GM21576 (cell line): Measurements from ENCODE around the gene VKORC1.

Experiments used
- ATAC-seq: cut with Tn5 transposase; IDR thresholded peaks from one replicate; pipeline ENCODE4 v1.9.1; 2021; ENCODE audit warnings: mild to moderate bottlenecking, moderate library complexity; ENCODE audit not compliant: unreplicated experiment

VKORC1 gene

DNA sequence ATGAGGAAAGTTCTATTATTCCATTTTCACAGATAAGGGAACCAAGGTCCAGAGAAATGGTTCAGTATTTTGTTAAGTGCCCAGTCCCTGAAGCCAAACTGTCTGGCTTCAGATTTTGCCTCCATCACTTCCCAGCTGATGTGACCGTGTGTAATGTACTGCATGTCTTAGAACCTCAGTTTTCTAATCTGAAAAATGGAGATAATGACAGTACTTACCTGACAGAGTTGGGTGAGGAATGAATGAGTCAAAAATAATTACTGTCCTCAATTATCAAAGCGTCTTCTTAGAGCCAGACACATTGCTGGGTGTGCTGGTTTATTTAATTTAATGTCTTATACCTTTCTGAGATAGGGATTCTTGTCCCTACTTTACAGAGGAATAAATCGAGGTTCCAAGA lies 27.3 kb downstream of the VKORC1 start:
- ATAC-seq, result no peak

DNA sequence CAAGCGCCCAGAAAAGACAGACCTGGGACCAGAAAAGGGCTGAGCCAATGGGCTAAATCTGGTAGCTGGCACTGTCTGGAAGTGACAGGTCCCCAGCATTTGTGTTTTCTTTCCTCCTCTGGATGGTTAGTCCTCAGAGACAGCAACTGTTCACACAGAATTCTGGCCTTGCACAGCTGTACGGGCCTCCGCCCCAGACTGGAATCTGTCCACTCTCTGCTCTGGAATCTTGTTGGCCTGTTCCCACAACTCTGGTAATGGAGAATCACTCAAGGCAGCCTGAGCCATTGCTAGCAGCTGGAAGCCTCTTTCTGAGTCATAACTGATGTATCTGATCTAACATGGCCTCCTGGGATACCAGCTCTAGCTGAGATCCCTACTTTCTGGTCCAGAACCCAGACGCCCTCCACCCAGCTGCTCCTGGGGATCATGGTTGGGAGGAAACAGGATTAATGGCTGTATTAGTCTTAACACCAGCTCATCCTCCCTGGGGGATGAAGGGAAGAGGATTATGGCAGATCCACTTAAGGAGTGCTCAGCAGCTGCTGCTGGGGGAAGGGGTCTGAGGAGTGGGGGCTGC lies 29.6 kb downstream of the VKORC1 start:
- no peak for ATAC-seq

GRCh38 chr16:31063843-31064611 lies 30.6 kb downstream of the VKORC1 start:
- ATAC-seq, result no peak

DNA sequence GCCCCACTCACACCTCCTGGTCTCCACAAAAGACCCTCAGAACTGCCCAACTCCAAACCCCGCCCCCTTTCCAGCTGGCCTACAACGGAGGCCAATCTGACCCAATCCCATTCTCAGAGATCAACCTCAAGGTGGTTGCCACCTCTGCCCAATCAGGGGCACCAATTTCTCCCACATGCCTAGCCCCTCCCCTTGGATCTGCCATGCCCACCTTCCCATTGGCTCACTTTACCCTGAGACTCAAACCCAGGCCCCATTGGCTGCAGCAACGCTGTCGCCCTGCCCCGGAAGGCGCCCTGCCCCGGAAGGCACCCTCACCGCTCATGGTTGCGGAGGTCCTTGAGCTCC lies 31.1 kb downstream of the VKORC1 start:
- no peak for ATAC-seq

DNA sequence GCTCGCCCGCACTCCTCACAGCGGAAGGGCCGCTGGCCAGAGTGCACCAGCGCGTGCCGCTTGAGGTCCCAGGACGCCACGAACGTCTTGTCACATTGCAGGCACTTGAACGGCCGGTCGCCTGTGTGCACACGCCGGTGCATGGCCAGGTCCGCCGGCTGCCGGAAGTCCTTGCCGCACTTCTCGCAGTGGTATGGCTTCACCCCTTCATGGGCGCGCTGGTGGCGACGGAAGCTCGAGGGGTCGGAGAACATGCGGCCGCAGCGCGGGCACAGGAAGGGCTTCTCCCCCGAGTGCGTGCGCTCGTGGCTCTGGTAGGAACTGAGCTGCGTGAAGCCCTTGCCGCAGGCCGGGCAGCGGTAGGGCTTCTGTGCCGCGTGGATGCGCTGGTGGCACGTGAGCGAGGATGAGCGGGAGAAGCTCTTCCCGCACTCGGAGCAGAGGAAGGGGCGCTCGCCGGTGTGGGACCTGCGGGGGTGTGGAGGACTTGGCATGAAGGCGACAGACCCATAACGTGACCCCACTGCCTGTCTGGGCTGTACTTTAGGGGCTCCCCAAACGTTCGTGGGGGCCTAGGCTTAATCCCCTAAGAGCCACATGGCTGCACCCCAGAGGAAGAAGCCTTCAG lies 32.7 kb downstream of the VKORC1 start:
- no peak for ATAC-seq

- no peak for ATAC-seq
These were observed 33.3 kb downstream of the VKORC1 start for GRCh38 chr16:31061126-31061812.

DNA sequence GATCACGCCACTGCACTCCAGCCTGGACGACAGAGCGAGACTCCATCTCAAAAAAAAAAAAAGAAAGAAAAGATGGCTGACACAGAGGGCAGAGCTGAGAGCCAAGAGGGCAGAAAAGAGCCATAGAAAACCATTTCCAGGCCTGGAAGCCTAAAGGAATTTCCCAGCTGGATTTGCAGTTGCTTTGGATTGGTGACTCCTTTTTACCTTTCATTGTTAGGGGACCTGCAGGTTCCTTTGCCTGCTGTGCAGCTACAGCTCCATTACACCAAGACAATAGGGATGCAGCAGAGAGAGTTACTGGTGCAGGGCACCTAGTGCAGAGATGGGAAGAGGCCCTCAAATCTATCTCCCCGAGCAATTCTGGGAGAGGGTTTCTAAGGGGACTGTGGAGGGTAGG lies 39.0 kb downstream of the VKORC1 start:
- ATAC-seq, result no peak

DNA sequence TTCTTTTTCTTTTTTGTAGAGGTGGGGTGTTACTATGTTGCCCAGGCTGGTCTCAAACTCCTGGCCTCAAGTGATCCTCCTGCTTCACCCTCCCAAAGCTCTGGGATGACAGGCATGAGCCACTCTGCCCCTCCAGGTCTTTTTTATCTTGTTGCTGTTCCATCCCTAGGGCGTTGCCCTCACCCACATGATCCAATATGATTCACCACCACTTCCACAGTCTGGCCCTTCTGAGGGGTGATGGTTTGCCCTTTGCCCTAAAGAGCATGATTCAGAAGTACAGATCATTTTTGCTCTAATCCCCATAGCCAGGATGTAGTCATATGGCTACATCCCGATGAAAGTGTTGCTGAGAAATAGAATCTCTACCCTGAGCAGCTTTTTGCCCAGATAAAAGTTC lies 42.5 kb downstream of the VKORC1 start:
- no peak for ATAC-seq

- no peak for ATAC-seq
These were observed 44.1 kb downstream of the VKORC1 start for GRCh38 chr16:31050280-31051030.

GRCh38 chr16:31043898-31044481 lies 50.6 kb downstream of the VKORC1 start:
- ATAC-seq, result no peak

GRCh38 chr16:31043352-31043751 lies 51.2 kb downstream of the VKORC1 start:
- no peak for ATAC-seq

DNA sequence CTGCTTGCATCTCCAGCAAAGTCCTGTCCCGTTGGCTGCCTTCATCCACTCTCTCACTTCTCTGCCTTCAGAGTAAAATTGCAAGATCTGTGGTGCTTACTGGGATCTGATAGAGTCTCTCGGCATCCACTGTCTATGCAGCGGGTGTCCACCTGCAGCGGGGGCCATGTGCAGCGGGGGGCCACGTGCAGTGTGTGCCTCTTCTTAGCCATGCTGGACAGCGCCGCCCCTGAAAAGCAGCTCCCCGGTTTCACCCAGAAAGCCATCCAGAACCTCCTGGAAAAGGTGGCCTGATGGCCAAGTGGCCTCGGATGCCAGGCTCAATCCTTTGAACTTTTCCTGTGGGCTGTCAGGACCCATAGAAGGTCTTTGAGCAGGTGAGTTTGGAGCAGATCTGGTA lies 51.7 kb downstream of the VKORC1 start:
- no peak for ATAC-seq
